ENCODE measurements around the gene FMNL2. TPM values are rescaled to one million over a fixed set of nuclear protein-coding genes. Genes with fewer than 3 reads are reported as not detected.

The FMNL2 gene
- total RNA-seq, 1 experiment from 2014 or later, result 33.6 TPM

DNA sequence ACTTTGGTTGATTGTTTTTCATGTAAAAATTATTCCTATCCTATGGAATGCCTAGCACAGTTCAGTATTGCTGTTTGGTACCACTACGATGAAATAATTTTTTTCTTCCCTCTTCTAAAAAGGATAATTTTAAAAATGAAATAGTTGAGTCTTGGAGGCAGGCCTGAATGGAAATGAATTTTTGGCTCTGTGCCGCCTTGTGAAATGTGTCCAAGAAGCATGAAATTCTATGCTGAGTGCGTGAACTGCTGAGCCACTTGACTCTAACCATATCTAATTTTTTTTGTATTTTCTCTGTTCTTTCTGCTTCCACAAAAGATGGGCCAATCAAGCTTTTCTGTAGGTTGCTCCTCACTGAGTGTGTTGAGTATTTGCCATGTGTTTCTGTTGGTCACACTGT lies 287.2 kb downstream of the FMNL2 start:
- Histone ChIP-seq H3K27ac (ENCODE audit: insufficient read length, low read depth, low read length) (no peak overlapping the region), H3T11ph (ENCODE audit: low read length) (no peak overlapping the region), H3K4ac (ENCODE audit: low read depth, low read length) (no peak overlapping the region), H3K14ac (ENCODE audit: insufficient read depth, low read length) (no peak overlapping the region), H3K9ac (ENCODE audit: extremely low read depth, insufficient read length, low read length) (no peak overlapping the region), H3K79me1 (ENCODE audit: insufficient read depth, low read depth, low read length, poor library complexity, severe bottlenecking) (no peaks in the 10 kb centered on the region), H2AK5ac (ENCODE audit: insufficient read length, low read length) (no peak overlapping the region), H3K27me3 (ENCODE audit: insufficient read depth, low read length) (no peaks in the 10 kb centered on the region), H3K23ac (ENCODE audit: insufficient read length, low read depth, low read length) (no peak overlapping the region), H2BK20ac (ENCODE audit: low read depth, low read length, poor library complexity, severe bottlenecking) (no peak overlapping the region), H3K18ac (ENCODE audit: insufficient read length, low read depth, low read length) (no peak overlapping the region), H2BK5ac (ENCODE audit: insufficient read length, low read length) (no peak overlapping the region), H4K20me1 (ENCODE audit: control insufficient read depth, insufficient read depth, insufficient read length) (no peaks in the 10 kb centered on the region), H3K4me2 (ENCODE audit: insufficient read depth, insufficient read length, low read length) (no peak overlapping the region), H2AFZ (ENCODE audit: low read length) (no peak overlapping the region), H3K56ac (ENCODE audit: insufficient read length, low read depth, low read length) (no peak overlapping the region), H2BK15ac (ENCODE audit: low read depth, low read length) (no peak overlapping the region), H3K23me2 (ENCODE audit: insufficient read length, low read depth, low read length, poor library complexity, severe bottlenecking) (no peaks in the 10 kb centered on the region), H3K9me3 (ENCODE audit: control insufficient read depth, low read depth, low read length) (no peaks in the 10 kb centered on the region), H3K79me2 (ENCODE audit: insufficient read depth, low read length) (no peaks in the 10 kb centered on the region), H2BK120ac (ENCODE audit: low read depth, low read length, poor library complexity, severe bottlenecking) (no peak overlapping the region), H3K4me1 (ENCODE audit: insufficient read depth, low read length) (no peaks in the 10 kb centered on the region), H4K91ac (ENCODE audit: insufficient read length, low read depth, low read length) (no peak overlapping the region), H4K8ac (replicated peaks; ENCODE audit: insufficient read length, low read depth, low read length) (no peak overlapping the region), H2BK12ac (ENCODE audit: insufficient read length, low read depth, low read length) (no peak overlapping the region), H4K5ac (ENCODE audit: insufficient read length, low read depth, low read length) (no peak overlapping the region)
- Mint-ChIP-seq H3K4me3 (no peak overlapping the region), H3K9me3 (no peaks in the 10 kb centered on the region; a peak in 1 of 5 replicates), H3K27ac (no peak overlapping the region), H3K4me1 (no peaks in the 10 kb centered on the region), H3K27me3 (ENCODE audit: low read depth) (no peaks in the 10 kb centered on the region), H3K36me3 (ENCODE audit: insufficient read depth in 1 of 3, low read depth in 3 of 3) (peaks cover 8 to 47% (median 45%) of the 10 kb centered on the region in 3 experiments; a peak in 6 of 7 replicates)
- TF ChIP-seq, protein P1, sequence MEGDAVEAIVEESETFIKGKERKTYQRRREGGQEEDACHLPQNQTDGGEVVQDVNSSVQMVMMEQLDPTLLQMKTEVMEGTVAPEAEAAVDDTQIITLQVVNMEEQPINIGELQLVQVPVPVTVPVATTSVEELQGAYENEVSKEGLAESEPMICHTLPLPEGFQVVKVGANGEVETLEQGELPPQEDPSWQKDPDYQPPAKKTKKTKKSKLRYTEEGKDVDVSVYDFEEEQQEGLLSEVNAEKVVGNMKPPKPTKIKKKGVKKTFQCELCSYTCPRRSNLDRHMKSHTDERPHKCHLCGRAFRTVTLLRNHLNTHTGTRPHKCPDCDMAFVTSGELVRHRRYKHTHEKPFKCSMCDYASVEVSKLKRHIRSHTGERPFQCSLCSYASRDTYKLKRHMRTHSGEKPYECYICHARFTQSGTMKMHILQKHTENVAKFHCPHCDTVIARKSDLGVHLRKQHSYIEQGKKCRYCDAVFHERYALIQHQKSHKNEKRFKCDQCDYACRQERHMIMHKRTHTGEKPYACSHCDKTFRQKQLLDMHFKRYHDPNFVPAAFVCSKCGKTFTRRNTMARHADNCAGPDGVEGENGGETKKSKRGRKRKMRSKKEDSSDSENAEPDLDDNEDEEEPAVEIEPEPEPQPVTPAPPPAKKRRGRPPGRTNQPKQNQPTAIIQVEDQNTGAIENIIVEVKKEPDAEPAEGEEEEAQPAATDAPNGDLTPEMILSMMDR (conservative IDR thresholded peaks at IDR 0.05), result no peak
- no CpG with 5 or more reads among the region's 3 CpGs for WGBS (ENCODE audit: extremely low coverage, insufficient read length, low lambda C conversion rate)
- no peak for DNase-seq

Measured in H9 (cell line).